Activated naive CD8-positive, alpha-beta T cell treated with anti-CD3 and anti-CD28 coated beads for 36 hours (primary cell): ENCODE results near the gene IFNGR2. TPM values are rescaled to one million over a fixed set of nuclear protein-coding genes. Genes with fewer than 3 reads are reported as not detected.
"Not testable (repeated sequence)": the region's sequence is repeated elsewhere in the genome, so short reads cannot be mapped to it uniquely, and the experiment has no call there.

Source experiments
- DNase-seq: peaks from one replicate; pipeline ENCODE4 v3.0.0; 2021
- H3K27ac Mint-ChIP-seq: one replicate; pipeline ENCODE4 v1.8.0; 2022; ENCODE audit warnings: mild to moderate bottlenecking, moderate library complexity, mixed read lengths
- H3K27me3 Mint-ChIP-seq: one replicate; pipeline ENCODE4 v1.8.0; 2022; ENCODE audit warnings: mild to moderate bottlenecking, mixed read lengths
- H3K36me3 Mint-ChIP-seq: one replicate; pipeline ENCODE4 v1.8.0; 2021; ENCODE audit warnings: mild to moderate bottlenecking, mixed read lengths
- H3K4me1 Mint-ChIP-seq: one replicate; pipeline ENCODE4 v1.8.0; 2021; ENCODE audit warnings: mixed read lengths
- H3K4me3 Mint-ChIP-seq: one replicate; pipeline ENCODE4 v1.8.0; 2022; ENCODE audit warnings: mild to moderate bottlenecking, moderate library complexity, mixed read lengths
- H3K9me3 Mint-ChIP-seq: one replicate; pipeline ENCODE4 v1.8.0; 2022; ENCODE audit warnings: mixed read lengths
- total RNA-seq, 2 experiments: library from RNA; stranded (reverse); gene quantifications; one replicate each; pipeline ENCODE4 v1.2.3, GENCODE V29; 2021

Gene IFNGR2
- total RNA-seq, 2 experiments from 2014 or later = 5.6 to 5.7 TPM

DNA sequence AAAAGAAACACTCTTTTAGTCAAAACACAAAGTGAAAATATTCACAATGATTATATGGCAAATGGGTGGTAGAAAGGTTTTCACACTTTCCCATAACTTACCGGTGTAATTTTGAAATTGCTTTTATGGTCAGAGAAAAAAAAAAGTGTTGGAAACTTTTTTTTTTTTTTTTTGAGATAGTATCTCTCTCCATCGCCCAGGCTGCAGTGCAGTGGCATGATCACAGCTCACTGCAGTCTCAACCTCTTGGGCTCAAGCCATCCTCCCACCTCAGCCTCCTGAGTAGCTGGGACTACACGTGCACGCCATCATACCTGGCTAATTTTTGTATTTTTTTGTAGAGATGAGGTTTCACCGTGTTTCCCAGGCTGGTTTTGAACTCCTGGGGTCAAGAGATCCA is 3.3 kb downstream of the IFNGR2 start:
- Mint-ChIP-seq H3K9me3 (no peaks in the 10 kb centered on the region), H3K27me3 (peaks cover 3% of the 10 kb centered on the region), H3K4me3 (no peak overlapping the region), H3K36me3 (peaks cover 16% of the 10 kb centered on the region), H3K27ac (peak overlapping the region; percentile 29), H3K4me1 (peaks cover 47% of the 10 kb centered on the region)
- no peak for DNase-seq

DNA sequence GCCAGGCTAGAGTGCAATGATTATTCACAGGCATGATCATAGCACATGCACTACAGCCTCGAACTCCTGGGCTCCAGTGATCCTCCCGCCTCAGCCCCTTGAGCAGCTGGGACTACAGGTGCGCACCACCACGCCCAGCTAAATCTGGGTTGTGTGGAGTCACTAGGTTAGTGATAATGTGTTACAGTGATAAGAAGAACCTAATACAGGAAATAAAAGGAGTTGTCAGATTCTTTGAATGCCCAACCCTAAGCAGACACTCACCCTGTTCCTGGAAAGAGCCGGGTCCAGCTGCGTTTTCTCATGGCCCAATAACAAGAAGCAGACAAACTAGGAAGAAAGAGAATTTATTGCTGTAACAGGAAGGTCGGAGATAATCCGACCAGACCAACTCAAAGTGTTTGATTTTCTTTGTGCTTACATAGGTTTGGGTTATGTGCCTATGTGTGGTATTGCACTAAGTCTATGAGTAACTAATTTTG is 8.8 kb downstream of the IFNGR2 start:
- peak overlapping the region; percentile 14 for H3K27ac Mint-ChIP-seq
- H3K4me3 Mint-ChIP-seq = no peak overlapping the region
- peaks cover 48% of the 10 kb centered on the region for H3K4me1 Mint-ChIP-seq
- H3K36me3 Mint-ChIP-seq = peaks cover 15% of the 10 kb centered on the region
- H3K27me3 Mint-ChIP-seq = no peaks in the 10 kb centered on the region
- no peak for DNase-seq
- no peaks in the 10 kb centered on the region for H3K9me3 Mint-ChIP-seq

DNA sequence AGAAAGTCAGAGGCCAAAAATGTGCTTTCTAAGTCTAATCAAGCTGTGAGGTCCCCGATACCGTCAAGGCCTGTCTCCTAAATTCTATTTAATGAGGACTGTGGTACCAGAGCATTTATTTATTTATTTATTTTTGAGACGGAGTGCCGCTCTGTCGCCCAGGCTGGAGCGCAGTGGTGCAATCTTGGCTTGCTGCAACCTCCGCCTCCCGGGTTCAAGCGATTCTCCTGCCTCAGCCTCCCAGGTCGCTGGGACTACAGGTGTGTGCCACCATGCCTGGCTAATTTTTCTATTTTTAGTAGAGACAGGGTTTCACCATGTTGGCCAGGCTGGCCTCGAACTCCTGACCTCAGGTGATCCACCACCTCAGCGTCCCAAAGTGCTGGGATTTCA is 9.2 kb downstream of the IFNGR2 start:
- H3K4me1 Mint-ChIP-seq = peaks cover 44% of the 10 kb centered on the region
- not testable (repeated sequence) for H3K27ac Mint-ChIP-seq, H3K27me3 Mint-ChIP-seq, H3K4me3 Mint-ChIP-seq, DNase-seq, H3K9me3 Mint-ChIP-seq
- H3K36me3 Mint-ChIP-seq = peaks cover 15% of the 10 kb centered on the region

DNA sequence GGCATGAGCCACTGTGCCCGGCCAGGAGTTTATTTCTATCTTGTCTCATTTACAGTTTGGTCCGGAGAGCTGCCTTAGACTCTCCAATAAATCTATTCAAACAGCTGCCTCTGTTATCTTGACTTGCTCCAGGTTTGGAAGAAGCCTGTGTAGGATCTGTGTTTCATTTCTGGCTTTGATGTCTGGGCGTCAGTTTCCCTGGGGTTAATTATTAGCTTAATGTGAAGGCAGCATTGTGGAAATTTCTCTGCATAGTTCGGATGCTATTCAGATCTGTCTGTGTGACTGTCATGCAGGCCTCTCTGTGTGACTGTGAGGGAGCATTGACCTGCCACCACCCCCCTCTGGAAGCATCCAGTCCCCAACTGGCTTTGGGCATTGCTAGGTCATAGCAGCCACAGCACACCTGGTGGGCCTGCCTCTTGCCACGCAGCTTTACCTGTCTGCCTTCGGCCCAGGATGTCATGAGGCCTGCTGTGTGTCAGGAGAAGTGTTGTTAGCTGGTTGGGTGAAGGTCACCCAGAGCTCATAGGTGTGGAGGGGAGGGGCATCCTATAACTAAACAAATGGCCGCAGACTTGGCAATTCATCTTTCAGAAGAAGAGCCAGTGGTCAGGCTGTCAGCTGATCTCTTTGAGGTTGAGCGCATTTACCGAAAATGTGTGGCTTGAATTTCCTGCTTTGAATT is 9.8 kb downstream of the IFNGR2 start:
- H3K36me3 Mint-ChIP-seq = peaks cover 15% of the 10 kb centered on the region
- H3K4me3 Mint-ChIP-seq = no peak overlapping the region
- H3K9me3 Mint-ChIP-seq = no peaks in the 10 kb centered on the region
- no peak overlapping the region for H3K27ac Mint-ChIP-seq
- H3K4me1 Mint-ChIP-seq = peaks cover 44% of the 10 kb centered on the region
- no peak for DNase-seq
- no peaks in the 10 kb centered on the region for H3K27me3 Mint-ChIP-seq

DNA sequence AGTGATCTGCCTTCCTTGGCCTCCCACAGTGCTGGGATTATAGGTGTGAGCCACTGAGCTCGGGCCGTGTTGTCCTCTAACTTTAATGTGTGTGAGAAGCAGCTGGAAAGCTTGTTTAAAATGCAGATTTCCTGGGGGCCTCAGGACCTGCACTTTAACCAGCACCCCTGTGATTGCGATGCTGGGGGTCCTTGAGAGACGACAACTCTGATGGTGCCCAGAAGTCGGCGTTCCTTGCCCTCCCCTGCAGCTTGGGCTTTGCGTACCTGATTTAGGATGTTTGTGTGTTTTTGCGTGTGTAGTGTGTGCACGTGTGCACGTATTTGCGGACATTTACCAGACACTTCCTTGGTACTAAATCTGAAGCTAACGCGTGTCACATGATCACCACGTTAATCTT is 10.9 kb downstream of the IFNGR2 start:
- H3K4me1 Mint-ChIP-seq = peaks cover 40% of the 10 kb centered on the region
- DNase-seq = no peak
- H3K27ac Mint-ChIP-seq = no peak overlapping the region
- H3K4me3 Mint-ChIP-seq = no peak overlapping the region
- no peaks in the 10 kb centered on the region for H3K27me3 Mint-ChIP-seq
- H3K9me3 Mint-ChIP-seq = no peaks in the 10 kb centered on the region
- H3K36me3 Mint-ChIP-seq = peaks cover 12% of the 10 kb centered on the region

DNA sequence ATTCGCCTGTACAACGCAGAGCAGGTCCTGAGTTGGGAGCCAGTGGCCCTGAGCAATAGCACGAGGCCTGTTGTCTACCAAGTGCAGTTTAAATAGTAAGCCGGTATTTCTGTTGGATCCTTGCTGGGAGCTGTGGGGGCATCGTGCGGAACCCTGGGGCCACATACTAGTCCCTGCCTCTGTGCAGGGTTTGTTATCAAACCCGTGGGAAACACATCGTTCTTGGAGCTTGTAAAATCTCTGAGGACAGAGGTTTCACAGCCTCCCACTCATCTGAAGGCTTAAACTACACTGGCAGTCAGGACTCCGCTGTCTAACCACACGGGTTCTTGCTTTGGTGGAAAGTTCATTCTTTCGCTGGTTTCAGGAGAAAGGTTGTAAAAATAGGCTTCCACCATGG is 11.7 kb downstream of the IFNGR2 start:
- H3K36me3 Mint-ChIP-seq = peaks cover 10% of the 10 kb centered on the region
- no peak overlapping the region for H3K4me3 Mint-ChIP-seq
- H3K27me3 Mint-ChIP-seq = no peaks in the 10 kb centered on the region
- H3K27ac Mint-ChIP-seq = no peak overlapping the region
- H3K4me1 Mint-ChIP-seq = peaks cover 37% of the 10 kb centered on the region
- DNase-seq = no peak
- no peaks in the 10 kb centered on the region for H3K9me3 Mint-ChIP-seq

DNA sequence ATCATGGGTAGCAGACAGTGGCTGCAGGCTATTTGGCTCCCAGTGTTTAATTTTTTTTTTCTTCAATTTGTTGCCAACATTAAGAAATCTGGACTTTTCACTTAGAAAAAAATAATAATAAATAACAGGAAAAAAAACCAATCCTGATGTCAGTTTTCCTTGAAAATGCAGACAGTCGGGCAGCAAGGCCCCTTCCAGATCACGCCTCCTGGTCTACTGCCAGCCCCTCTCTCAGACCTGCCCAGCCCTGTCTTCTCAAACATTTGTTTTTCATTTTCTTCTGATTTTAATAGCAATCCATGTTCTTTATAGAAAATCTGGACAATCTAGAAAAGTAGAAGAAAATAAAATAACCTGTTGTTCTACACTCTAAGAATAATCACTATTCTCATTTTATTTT is 15.5 kb downstream of the IFNGR2 start:
- Mint-ChIP-seq H3K4me3 (no peak overlapping the region), H3K4me1 (peaks cover 13% of the 10 kb centered on the region), H3K9me3 (no peaks in the 10 kb centered on the region), H3K27me3 (no peaks in the 10 kb centered on the region), H3K27ac (no peak overlapping the region), H3K36me3 (peaks cover 4% of the 10 kb centered on the region)
- DNase-seq = no peak

DNA sequence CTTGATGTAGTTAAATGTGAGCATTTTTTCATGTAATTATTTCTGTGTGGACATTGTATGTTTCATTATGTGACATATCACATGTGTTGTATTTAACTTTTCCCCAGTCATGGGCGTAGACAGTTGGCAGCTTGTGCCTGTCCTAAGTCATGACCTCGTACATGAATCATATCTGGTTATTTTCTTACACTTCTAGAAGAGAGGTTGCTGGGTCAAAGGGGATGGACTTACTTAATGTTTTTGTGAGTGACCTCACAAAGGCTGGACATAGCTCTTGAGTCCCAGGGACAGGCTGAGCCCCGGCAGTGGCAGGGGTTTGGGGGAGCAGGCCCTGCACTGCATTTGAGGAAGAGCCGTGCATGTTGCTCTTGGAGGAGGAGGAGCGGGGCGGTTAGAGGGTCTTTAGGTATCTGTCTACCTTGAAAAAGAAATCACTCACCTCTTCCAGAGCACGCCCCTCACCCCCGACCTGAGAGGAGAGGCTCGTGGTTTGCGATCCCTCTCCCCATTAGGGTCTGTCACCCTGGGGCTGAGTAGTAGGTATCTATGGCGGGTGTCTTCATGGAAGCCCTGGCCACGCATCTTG is 16.4 kb downstream of the IFNGR2 start:
- no peak overlapping the region for H3K4me3 Mint-ChIP-seq
- H3K27me3 Mint-ChIP-seq = no peaks in the 10 kb centered on the region
- no peak for DNase-seq
- H3K27ac Mint-ChIP-seq = no peak overlapping the region
- peaks cover 4% of the 10 kb centered on the region for H3K36me3 Mint-ChIP-seq
- H3K9me3 Mint-ChIP-seq = no peaks in the 10 kb centered on the region
- peaks cover 10% of the 10 kb centered on the region for H3K4me1 Mint-ChIP-seq

DNA sequence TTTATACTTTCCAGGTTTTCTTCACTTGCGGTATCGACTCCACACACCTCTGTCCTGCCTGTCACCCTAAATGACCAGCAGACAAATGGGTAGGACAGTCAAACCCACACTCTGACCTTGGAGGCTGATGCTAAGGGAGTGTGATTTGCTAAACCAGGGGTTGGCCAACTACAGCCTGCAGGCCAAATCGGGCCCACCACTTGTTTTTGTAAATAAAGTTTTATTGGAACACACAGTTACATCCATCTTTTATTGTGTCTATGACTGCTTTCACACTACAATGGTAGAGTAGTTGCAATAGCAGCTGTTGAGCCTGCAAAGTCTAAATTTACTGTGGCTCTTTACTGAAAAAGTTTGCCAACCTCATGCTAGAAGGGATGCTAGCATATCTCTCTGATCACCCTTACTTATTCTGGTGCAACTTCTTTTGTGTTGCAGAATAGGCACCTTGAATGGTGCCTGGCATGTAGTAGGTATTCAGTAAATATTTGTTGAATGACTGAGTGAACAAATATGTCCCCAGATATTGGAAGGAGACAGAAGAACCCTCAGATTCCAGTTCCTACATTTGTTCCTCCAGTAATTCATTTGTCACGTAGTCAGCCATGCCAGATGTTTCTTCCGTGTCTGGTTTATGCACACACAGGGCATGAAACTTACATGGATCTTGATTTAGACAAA is 18.6 kb downstream of the IFNGR2 start:
- peaks cover 2% of the 10 kb centered on the region for H3K4me1 Mint-ChIP-seq
- H3K27ac Mint-ChIP-seq = no peak overlapping the region
- H3K27me3 Mint-ChIP-seq = no peaks in the 10 kb centered on the region
- peaks cover 4% of the 10 kb centered on the region for H3K36me3 Mint-ChIP-seq
- DNase-seq = no peak
- H3K9me3 Mint-ChIP-seq = no peaks in the 10 kb centered on the region
- H3K4me3 Mint-ChIP-seq = no peak overlapping the region

DNA sequence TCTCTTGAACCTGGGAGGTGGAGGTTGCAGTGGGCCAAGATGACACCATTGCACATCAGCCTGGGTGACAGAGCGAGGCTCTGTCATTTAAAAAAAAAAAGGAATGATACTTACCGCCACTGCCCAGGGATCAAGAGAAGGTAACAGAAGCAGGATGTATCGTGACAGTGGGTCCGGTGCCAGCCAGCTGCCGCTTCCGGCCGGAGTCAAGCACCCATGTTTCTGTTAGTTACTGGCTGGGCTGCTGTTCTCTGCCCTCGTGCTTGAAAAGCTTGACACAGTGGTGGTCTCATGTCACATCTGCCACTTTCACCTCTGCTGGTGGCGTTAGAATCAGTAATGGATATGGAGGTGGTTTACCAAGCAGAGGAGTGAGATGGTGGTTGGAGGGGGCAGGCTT is 21.0 kb downstream of the IFNGR2 start:
- H3K27ac Mint-ChIP-seq = no peak overlapping the region
- no peak overlapping the region for H3K4me3 Mint-ChIP-seq
- DNase-seq = no peak
- H3K4me1 Mint-ChIP-seq = peaks cover 3% of the 10 kb centered on the region
- H3K27me3 Mint-ChIP-seq = no peaks in the 10 kb centered on the region
- H3K9me3 Mint-ChIP-seq = no peaks in the 10 kb centered on the region
- H3K36me3 Mint-ChIP-seq = peaks cover 4% of the 10 kb centered on the region

DNA sequence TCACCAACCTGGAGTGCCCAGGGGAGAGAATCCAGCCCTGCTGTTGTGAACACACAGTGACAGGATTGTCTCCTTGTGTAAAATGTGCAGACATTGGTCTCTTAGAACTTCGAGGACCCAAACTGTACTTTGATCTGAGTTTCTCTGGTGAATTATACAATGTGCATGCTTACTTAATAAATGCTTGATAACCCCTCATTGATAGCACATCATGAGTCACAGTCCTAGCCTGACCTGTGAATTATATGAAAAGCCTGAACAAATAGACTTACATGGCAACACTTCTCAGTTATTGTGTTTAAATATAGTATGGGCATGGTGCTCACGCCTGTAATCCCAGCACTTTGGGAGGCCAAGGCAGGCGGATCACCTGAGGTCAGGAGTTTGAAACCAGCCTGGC is 22.6 kb downstream of the IFNGR2 start:
- no peak overlapping the region for H3K27ac Mint-ChIP-seq
- no peaks in the 10 kb centered on the region for H3K27me3 Mint-ChIP-seq
- no peak overlapping the region for H3K4me3 Mint-ChIP-seq
- H3K4me1 Mint-ChIP-seq = peaks cover 2% of the 10 kb centered on the region
- no peaks in the 10 kb centered on the region for H3K9me3 Mint-ChIP-seq
- DNase-seq = no peak
- peaks cover 4% of the 10 kb centered on the region for H3K36me3 Mint-ChIP-seq

DNA sequence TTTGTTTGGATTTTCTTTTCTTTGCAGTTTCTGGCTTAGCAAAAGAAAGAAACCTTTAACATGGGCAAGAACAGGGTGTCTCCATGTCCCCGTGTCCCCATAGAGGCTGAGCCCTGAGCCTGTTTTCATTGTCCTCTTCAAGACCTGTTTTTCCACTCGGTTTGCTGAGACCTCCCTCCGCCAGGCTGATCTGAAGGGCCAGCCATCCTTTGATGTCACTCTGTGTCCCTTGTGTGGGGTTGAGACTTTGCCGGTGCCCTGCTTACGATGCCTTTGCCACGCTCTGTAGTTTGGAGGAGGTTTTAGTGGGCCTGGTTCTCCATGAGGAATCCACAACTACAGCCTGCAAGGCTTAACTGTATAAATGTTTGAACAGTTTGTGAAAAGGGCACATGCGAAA is 23.8 kb downstream of the IFNGR2 start:
- Mint-ChIP-seq H3K4me3 (no peak overlapping the region), H3K36me3 (peaks cover 1% of the 10 kb centered on the region), H3K9me3 (no peaks in the 10 kb centered on the region)

DNA sequence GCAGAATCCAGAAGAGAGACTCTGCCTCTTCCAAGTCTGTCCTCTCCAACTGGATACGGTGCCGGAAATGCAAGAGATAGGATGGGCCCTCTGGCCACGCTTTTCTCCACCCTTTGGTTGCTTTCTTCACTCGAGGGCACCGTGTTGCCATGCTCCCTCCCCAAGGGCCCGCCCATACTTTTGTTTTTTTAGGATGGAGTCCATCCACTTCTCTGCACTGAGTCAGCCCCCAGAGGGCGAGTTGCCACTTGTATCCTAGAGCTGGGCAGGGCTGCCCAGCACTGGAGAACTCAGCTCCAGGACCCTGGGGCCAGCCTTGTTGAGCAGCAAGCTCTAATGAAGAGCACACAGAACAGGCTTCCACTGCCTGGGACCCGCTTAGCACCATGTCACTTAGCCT is 25.5 kb downstream of the IFNGR2 start:
- DNase-seq = no peak
- Mint-ChIP-seq H3K9me3 (no peaks in the 10 kb centered on the region), H3K27ac (no peak overlapping the region), H3K36me3 (peaks cover 16% of the 10 kb centered on the region), H3K4me1 (peaks cover 10% of the 10 kb centered on the region), H3K4me3 (no peak overlapping the region), H3K27me3 (no peaks in the 10 kb centered on the region)

More for the DNA sequence above, 23.8 kb downstream of the IFNGR2 start:
- Mint-ChIP-seq H3K4me1 (peaks cover 2% of the 10 kb centered on the region), H3K27ac (no peak overlapping the region), H3K27me3 (no peaks in the 10 kb centered on the region)
- DNase-seq = no peak

DNA sequence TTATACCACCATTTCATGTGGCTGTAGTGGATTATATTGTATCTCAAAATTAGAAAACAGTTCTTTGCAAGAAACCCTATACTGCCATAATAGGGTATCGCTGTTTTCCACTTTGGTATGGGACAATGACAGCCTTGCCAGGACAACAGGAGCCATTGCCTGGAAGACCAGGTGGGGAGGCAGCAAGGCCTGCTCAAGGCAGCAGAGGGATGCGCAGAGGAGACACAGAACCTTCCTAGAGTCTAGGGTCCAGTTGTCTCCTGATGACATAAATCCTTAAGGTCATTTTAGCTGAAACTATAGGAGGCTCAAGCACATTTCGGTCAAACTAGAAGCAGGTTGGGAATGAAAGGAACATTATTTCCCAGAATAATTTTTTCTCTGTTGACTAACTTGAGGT is 27.6 kb downstream of the IFNGR2 start:
- no peaks in the 10 kb centered on the region for H3K9me3 Mint-ChIP-seq
- H3K27ac Mint-ChIP-seq = no peak overlapping the region
- H3K4me3 Mint-ChIP-seq = no peak overlapping the region
- H3K27me3 Mint-ChIP-seq = no peaks in the 10 kb centered on the region
- peaks cover 27% of the 10 kb centered on the region for H3K36me3 Mint-ChIP-seq
- peaks cover 26% of the 10 kb centered on the region for H3K4me1 Mint-ChIP-seq
- DNase-seq = no peak

DNA sequence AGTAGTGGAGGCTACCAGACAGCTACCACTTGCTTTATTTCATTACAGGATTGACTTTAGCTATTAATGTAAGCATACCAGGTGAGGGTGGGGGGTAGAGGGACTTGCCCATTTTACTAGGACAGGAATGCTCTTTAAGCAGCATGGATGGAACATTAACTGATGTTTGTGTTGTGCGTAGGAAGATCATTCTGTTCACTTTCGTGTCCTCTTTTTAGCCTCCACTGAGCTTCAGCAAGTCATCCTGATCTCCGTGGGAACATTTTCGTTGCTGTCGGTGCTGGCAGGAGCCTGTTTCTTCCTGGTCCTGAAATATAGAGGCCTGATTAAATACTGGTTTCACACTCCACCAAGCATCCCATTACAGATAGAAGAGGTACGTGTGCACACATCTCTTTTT is 29.3 kb downstream of the IFNGR2 start:
- Mint-ChIP-seq H3K4me1 (peaks cover 24% of the 10 kb centered on the region), H3K9me3 (no peaks in the 10 kb centered on the region), H3K27me3 (no peaks in the 10 kb centered on the region), H3K36me3 (peaks cover 27% of the 10 kb centered on the region), H3K27ac (peak overlapping the region; percentile 10), H3K4me3 (no peak overlapping the region)
- no peak for DNase-seq

DNA sequence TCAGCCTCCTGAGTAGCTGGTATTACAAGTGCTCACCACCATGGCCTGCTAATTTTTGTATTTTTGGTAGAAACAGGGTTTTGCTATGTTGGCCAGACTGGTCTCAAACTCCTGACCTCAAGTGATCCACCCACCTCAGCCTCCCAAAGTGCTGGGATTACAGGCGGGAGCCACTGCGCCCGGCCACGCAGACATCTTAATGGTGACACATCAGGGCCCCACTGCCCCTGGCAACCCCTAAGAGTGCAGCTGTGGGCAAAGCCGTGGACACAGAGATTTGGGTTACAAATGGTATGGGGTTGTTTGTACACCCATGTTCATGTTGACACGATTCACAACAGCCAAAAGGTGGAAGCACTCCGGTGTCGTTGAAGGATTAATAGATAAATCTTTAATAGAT is 29.8 kb downstream of the IFNGR2 start:
- DNase-seq = no peak
- no peak overlapping the region for H3K4me3 Mint-ChIP-seq
- H3K4me1 Mint-ChIP-seq = peaks cover 24% of the 10 kb centered on the region
- H3K9me3 Mint-ChIP-seq = no peaks in the 10 kb centered on the region
- peaks cover 32% of the 10 kb centered on the region for H3K36me3 Mint-ChIP-seq
- H3K27ac Mint-ChIP-seq = peak overlapping the region; percentile 72
- H3K27me3 Mint-ChIP-seq = no peaks in the 10 kb centered on the region
